ENCODE results near the gene IFT74. TPM values are rescaled to one million over a fixed set of nuclear protein-coding genes. Genes with fewer than 3 reads are reported as not detected.
A peak's percentile ranks its signal among the peaks of the same experiment; 100 is the strongest.

The IFT74 gene
- total RNA-seq, 1 donor from 2014 or later: 17.3 TPM

DNA sequence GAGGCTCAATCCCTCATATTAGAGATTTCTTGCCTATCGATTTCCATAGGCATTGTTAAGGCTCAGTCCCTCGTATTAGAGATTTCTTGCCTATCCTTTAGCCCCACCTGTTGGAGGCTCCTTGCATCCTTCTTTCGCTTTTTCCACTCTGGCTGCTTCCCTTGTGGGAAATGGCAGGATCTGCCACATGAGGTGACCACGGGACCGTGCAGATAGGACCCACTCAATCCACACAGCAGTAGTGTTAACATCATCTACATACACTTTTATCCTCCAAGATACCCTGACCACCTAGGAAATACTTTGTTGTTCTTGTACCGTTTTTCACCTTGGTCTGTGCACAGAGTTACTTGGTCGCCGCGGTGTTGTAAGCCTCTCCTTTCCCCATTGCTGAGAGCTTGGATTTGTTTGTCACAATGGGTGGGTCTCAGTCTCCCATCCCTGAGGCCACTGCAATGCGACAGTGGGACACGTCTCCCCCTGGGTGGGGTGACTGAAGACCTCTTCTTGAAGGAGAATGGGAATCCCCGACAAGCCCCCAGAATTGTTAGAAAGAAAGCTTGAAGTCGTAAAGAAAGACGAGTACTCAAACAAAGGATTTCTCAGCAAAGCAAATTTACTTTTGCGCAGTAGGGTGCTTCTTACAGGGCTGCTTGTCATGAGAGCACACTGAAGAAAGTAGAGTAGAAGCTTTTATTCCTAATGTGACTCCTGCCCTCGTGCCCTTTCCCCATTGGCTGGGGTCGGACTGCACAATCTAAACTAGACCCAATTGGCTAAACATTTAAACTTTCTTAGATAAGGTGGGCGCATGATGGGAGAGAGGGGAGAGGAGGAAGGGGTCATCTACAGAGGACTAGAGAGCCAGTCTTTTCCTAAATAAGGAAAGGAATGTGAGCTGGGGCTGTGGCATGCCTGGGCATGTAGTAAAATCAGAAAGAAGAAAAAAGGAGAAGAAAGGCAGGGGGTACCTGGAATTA lies 19.8 kb downstream of the IFT74 start:
- no peak for DNase-seq

- DNase-seq: no peak
Observed at GRCh38 chr9:26983340-26983739, 27.1 kb downstream of the IFT74 start.

DNA sequence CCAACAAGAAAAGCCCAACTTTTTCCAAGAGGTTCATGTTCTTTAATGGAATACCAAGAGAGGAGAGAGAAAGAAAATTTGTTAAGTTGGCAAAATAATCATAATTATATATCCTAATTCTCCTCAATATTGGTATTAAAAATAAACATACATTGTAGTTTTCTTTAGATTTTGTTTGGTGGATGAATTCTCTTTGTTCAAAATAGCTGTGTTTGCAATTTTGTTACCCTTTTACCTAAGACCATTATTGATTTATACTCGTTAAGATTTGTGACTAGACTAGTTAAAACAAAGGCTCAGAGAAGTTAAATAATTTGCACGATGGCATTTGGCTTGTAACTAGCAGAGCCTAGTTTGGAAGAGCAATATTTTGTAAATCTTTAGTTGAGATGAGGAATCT lies 39.6 kb downstream of the IFT74 start:
- no peak for DNase-seq

DNA sequence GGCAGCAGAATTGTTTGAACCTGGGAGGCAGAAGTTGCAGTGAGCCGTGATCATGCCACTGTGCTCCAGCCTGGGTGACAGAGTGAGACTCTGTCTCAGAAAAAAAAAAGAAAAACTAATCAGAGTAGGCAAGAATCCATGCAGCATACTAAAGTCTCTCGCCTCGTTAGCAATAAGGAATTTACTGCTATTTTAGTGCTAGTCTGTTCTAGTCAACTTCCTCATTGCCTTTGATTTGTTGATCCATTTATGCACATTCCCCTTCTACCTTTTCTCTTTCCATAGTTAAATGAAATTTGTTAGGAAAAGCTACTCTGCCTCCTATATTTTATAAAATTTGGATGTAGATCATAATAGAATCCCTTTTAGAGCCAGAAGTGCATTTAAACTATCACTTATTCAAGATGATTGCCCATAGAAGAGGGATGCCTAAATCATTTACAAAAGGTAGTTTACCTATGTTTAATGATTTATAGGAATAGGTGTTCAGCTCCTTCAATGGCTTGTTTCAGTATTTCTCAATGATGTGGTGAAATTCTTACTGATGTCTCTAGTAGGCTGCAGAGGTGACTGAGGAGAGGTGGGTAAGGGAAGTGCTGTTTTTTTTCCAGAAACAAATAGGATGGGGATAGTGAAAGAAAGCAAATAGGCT lies 47.3 kb downstream of the IFT74 start:
- no peak for DNase-seq

DNA sequence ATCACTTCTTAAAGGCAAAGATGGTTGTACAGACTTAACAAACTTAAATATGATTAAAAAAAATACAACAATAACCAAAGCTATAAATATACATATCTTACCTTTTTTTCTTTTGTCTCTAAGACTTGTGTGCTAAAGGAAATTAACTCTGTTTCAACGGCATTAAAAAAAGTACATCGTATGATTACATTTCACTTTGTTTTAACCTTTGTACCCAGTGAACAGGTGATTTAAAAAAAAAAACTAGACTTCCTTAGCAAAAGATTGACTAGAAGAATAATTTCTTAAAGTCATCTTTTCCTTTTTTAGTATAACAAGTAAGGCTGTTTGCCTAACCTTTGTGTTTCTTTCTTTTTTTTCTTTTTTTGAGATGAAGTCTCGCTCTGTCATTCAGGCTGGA lies 49.3 kb downstream of the IFT74 start, which contains the start of gene LRRC19:
TSS of gene LRRC19 (minus strand) at position 182 of the 400 bp plus-strand sequence. CDS start 5,978 bp downstream, outside the sequence.
- no peak for DNase-seq

DNA sequence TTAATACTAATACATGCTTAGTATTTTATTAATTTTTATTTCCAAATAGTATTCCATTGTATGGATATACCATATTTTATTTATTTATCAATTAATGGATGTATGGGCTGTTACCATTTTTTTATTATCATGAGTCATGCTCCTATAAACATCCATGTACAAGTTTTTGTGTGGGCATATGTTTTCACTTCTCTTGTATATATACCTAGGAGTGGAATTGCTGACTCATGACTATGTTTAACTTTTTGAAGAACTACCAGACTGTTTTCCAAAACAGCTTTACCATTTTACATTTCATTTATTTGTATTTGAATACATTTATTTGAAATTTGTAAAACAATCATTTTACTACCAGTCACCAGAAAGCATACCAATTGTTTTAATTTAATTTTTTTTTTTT lies 63.4 kb downstream of the IFT74 start:
- DNase-seq: no peak

DNA sequence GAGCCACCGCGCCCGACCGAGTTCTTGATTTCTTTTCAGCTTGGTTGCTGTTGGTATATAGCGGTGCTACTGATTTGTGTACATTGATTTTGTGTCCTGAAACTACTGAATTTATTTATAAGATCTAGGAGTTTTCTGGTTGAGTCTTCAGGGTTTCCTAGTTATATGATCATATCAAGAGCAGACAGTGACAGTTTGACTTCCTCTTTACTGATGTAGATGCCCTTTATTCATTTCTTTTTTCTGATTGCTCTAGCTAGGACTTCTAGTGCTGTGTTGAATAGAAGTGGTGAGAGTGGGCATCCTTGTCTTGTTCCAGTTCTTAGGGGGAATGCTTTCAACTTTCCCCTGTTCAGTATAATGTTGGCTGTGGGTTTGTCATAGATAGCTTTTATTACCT lies 66.7 kb downstream of the IFT74 start:
- no peak for DNase-seq

GRCh38 chr9:27029186-27029585 lies 73.0 kb downstream of the IFT74 start:
- DNase-seq: no peak

DNA sequence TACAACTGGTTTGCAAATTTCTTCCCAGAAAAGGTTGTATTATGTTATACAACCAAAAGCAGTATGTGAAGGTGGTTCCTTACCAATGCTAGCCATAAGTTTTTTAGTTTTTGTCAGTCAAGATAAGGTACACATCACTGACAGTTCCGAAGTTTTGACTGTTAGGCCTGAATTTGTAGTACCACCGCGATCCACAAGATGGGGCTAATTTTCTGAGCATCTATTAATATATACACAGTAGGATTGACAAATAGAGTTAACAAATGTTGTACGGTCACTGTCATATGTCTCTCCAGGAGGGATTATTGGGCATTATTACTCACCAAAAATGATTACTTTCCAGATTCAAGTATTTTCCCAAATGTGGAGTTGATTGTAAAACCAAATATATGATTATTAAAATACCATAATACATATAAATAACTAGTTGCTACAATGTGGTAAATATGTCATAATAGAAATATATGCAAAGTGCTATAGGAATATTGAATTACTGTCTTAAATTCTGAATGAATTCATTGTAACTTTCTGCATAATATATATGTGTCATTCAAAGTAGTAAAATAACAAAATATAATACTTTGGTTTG lies 77.7 kb downstream of the IFT74 start:
- peak; percentile 14 for DNase-seq

DNA sequence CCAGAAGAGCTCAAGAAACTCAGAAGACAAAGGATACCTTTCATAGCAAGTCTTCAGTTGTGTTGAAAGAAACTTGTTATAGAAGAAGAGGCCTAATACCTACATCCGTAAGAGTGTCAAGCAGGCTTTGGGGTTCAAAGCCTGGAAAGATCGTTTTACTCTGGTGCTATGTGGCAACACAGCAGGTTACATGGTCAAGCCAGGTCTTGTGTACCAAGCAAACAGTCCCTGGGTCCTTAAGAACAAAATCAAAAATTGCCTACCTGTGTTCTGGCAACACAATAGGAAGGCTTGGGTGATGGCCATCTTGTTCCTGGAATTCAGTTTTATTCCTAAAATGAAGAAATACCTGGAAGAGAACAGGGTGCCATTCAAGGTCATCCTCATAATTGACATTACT lies 81.3 kb downstream of the IFT74 start:
- no peak for DNase-seq

DNA sequence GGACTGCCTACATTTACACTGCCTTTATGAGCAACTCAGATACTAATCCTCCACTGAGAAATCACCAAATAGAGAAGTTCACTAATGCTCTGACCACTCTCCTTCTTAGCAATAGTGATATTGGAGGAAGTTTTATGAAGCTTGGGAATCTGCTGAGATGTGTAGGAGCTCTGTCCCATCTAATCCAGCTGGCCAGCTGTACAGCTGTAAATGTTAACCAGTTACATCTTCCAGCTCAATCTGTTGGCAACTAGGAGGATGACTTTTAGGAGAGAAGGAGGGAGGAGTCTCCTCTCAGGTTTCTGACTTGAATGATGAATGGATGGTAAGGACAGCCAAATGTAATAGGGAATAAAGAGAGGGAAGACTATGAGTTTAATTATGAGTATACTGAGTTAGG lies 85.5 kb downstream of the IFT74 start:
- DNase-seq: no peak

GRCh38 chr9:27042476-27042875 lies 86.3 kb downstream of the IFT74 start:
- no peak for DNase-seq

- DNase-seq: no peak
Observed at GRCh38 chr9:27043176-27043575, 87.0 kb downstream of the IFT74 start.

DNA sequence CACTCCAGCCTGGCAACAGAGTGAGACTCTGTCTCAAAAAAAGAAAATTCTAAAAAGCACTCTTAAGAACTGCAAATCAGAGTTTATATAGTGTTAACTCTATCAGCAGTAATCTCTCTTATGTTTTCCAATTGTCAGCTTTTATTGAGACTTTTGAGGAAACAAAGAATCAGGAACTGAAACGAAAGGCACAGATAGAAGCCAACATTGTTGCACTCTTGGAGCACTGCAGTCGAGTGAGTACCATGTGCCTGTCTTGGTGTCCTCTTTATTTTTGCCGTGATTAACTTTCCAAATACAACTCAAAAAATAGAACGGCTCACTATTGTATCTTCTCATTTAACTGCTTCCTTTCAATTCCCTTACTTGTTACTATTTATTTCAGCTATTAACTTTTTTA lies 90.9 kb downstream of the IFT74 start:
- DNase-seq: no peak

- no peak for DNase-seq
Observed at GRCh38 chr9:27053369-27054022, 97.3 kb downstream of the IFT74 start.

DNA sequence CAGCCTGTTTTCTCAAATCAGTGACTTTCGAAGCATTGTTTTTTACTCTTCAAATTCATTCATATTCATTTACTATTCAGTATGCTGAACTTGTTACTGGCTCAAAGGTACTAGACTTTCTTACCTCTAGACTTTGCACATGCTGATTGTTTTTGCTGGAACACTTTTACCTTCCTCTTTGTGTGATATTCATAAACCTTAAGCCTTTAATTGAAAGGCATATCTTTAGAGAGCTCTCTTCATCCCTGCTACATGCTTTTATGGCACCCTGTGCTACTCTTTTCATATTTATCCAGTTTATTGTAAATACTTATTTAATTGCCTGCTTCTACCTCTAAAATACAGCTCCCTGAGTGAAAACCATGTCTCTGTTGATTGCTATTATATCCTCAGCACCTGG lies 97.9 kb downstream of the IFT74 start:
- DNase-seq: no peak

GRCh38 chr9:27054841-27055240 lies 98.6 kb downstream of the IFT74 start:
- no peak for DNase-seq

DNA sequence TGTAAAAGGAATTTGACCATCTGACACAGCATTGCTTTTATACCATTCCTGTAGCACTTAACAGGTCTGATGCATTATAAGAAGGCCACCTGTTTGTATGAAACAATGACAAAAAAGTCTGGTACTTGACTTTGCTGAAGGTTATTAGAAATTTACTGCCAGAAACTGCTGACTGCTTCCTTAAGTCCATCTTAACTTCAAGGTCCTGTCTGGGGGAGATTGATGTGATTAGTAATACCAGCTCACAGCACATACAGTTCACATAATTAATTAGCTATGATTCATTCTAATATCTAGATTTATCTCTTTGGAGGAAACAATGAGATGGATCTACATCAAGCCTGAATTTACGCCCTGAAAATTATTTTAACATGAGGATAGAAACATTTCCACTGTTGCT lies 103.2 kb downstream of the IFT74 start:
- no peak for DNase-seq

DNA sequence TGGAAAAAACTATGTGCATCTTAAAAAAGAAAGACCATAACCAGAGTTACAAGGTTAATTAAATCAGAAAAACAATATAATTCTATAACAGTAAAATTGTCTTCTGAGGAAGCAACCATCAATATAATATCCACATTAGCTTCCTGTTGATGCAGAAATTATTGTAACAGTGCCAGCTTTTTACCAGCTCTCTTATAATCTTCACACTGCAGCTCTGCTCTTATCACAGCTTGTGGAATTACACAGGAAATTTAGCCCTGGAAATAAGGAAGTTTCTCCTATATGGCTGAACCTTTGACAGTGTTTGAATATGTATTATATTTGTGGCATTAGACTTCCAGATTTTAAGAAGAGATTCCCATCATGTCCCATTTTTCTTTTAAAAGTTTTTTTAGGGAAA lies 103.7 kb downstream of the IFT74 start:
- DNase-seq: no peak

- no peak for DNase-seq
Observed at GRCh38 chr9:27065288-27065687, 109.1 kb downstream of the IFT74 start.

- no peak for DNase-seq
Observed at GRCh38 chr9:27073841-27074728, 117.9 kb downstream of the IFT74 start.

- no peak for DNase-seq
Observed at GRCh38 chr9:27078685-27079084, 122.5 kb downstream of the IFT74 start.
